H9 (cell line): ENCODE data around the gene PKIB. TPM values are rescaled to one million over a fixed set of nuclear protein-coding genes. Genes with fewer than 3 reads are reported as not detected.

Experiments used
- DNase-seq: peaks from one replicate; pipeline ENCODE4 v3.0.0-alpha.2; 2017
- H2AFZ ChIP-seq: one replicate; pipeline ENCODE4 v1.6.1; 2013; ENCODE audit warnings: mild to moderate bottlenecking, low read length, control low read depth, moderate library complexity
- H2AK5ac ChIP-seq: 2 replicates; pipeline ENCODE4 v1.6.1; 2013; ENCODE audit warnings: low read length, control low read depth, mixed read lengths; ENCODE audit not compliant: insufficient read length
- H2BK120ac ChIP-seq: one replicate; pipeline ENCODE4 v1.6.1; 2013; ENCODE audit warnings: low read depth, mild to moderate bottlenecking, low read length, control low read depth, inconsistent platforms; ENCODE audit not compliant: poor library complexity, severe bottlenecking
- H2BK12ac ChIP-seq: 2 replicates; pipeline ENCODE4 v1.6.1; 2013; ENCODE audit warnings: low read length, control low read depth, mixed read lengths, low read depth; ENCODE audit not compliant: insufficient read length
- H2BK15ac ChIP-seq: 2 replicates; pipeline ENCODE4 v1.6.1; 2013; ENCODE audit warnings: low read depth, low read length, control low read depth
- H2BK20ac ChIP-seq: one replicate; pipeline ENCODE4 v1.6.1; 2013; ENCODE audit warnings: low read depth, mild to moderate bottlenecking, low read length, control low read depth, inconsistent platforms; ENCODE audit not compliant: poor library complexity, severe bottlenecking
- H2BK5ac ChIP-seq: 2 replicates; pipeline ENCODE4 v1.6.1; 2013; ENCODE audit warnings: low read length, control low read depth, mixed read lengths; ENCODE audit not compliant: insufficient read length
- H3K14ac ChIP-seq: 2 replicates; pipeline ENCODE4 v1.6.1; 2013; ENCODE audit warnings: low read length, control low read depth; ENCODE audit not compliant: insufficient read depth
- H3K18ac ChIP-seq: 2 replicates; pipeline ENCODE4 v1.6.1; 2013; ENCODE audit warnings: low read depth, mild to moderate bottlenecking, mixed read lengths, low read length, control low read depth; ENCODE audit not compliant: insufficient read length
- H3K23ac ChIP-seq: 2 replicates; pipeline ENCODE4 v1.6.1; 2013; ENCODE audit warnings: low read length, control low read depth, mixed read lengths, low read depth; ENCODE audit not compliant: insufficient read length
- H3K23me2 ChIP-seq: 2 replicates; pipeline ENCODE4 v1.6.1; 2013; ENCODE audit warnings: low read depth, mild to moderate bottlenecking, mixed read lengths, low read length, control low read depth; ENCODE audit not compliant: insufficient read length, poor library complexity, severe bottlenecking
- H3K27ac ChIP-seq: 2 replicates; pipeline ENCODE4 v1.5.1; 2013; ENCODE audit warnings: low read length, control low read depth, mixed read lengths, low read depth; ENCODE audit not compliant: insufficient read length
- H3K27me3 ChIP-seq: 2 replicates; pipeline ENCODE4 v1.6.1; 2013; ENCODE audit warnings: low read length, control low read depth, inconsistent platforms; ENCODE audit not compliant: insufficient read depth
- H3K4ac ChIP-seq: 2 replicates; pipeline ENCODE4 v1.6.1; 2013; ENCODE audit warnings: low read depth, mild to moderate bottlenecking, control low read depth, inconsistent platforms, low read length, moderate library complexity
- H3K4me1 ChIP-seq: 2 replicates; pipeline ENCODE4 v1.6.1; 2013; ENCODE audit warnings: low read length, control low read depth, inconsistent platforms; ENCODE audit not compliant: insufficient read depth
- H3K4me2 ChIP-seq: 2 replicates; pipeline ENCODE4 v1.6.1; 2013; ENCODE audit warnings: low read length, control low read depth, mixed read lengths; ENCODE audit not compliant: insufficient read length, insufficient read depth
- H3K56ac ChIP-seq: 2 replicates; pipeline ENCODE4 v1.6.1; 2013; ENCODE audit warnings: low read depth, mild to moderate bottlenecking, mixed read lengths, low read length, control low read depth; ENCODE audit not compliant: insufficient read length
- H3K79me1 ChIP-seq: 2 replicates; pipeline ENCODE4 v1.6.1; 2013; ENCODE audit warnings: low read depth, mild to moderate bottlenecking, moderate library complexity, low read length, control low read depth, inconsistent platforms; ENCODE audit not compliant: insufficient read depth, poor library complexity, severe bottlenecking
- H3K79me2 ChIP-seq: 2 replicates; pipeline ENCODE4 v1.6.1; 2013; ENCODE audit warnings: low read length, control low read depth, inconsistent platforms; ENCODE audit not compliant: insufficient read depth
- H3K9ac ChIP-seq: 2 replicates; pipeline ENCODE4 v1.6.1; 2013; ENCODE audit warnings: low read length, control low read depth, mixed read lengths; ENCODE audit not compliant: insufficient read length; ENCODE audit errors: extremely low read depth
- H3K9me3 ChIP-seq: one replicate; pipeline ENCODE4 v1.6.1; 2013; ENCODE audit warnings: low read depth, low read length, inconsistent platforms; ENCODE audit not compliant: control insufficient read depth
- H3T11ph ChIP-seq: one replicate; pipeline ENCODE4 v1.6.1; 2013; ENCODE audit warnings: mild to moderate bottlenecking, low read length, control low read depth, inconsistent platforms
- H4K20me1 ChIP-seq: one replicate; pipeline ENCODE4 v1.6.1; 2013; ENCODE audit not compliant: control insufficient read depth, insufficient read length, insufficient read depth
- H4K5ac ChIP-seq: 2 replicates; pipeline ENCODE4 v1.6.1; 2013; ENCODE audit warnings: low read depth, mild to moderate bottlenecking, mixed read lengths, low read length, control low read depth; ENCODE audit not compliant: insufficient read length
- H4K8ac ChIP-seq: replicated peaks from 2 replicates; pipeline ENCODE4 v1.6.1; 2013; ENCODE audit warnings: low read length, control low read depth, mixed read lengths, low read depth; ENCODE audit not compliant: insufficient read length
- H4K91ac ChIP-seq: 2 replicates; pipeline ENCODE4 v1.6.1; 2013; ENCODE audit warnings: low read depth, mild to moderate bottlenecking, moderate library complexity, mixed read lengths, low read length, control low read depth; ENCODE audit not compliant: insufficient read length
- H3K27ac Mint-ChIP-seq, 3 experiments: 2 replicates in 2 of 3; 3 replicates in 1 of 3; pipeline ENCODE4 v1.8.0; 2020 to 2021; ENCODE audit warnings: mixed read lengths in 3 of 3, mild to moderate bottlenecking in 1 of 3, moderate library complexity in 1 of 3
- H3K27me3 Mint-ChIP-seq: 2 replicates; pipeline ENCODE4 v1.8.0; 2021; ENCODE audit warnings: low read depth, mild to moderate bottlenecking, moderate library complexity, mixed read lengths
- H3K36me3 Mint-ChIP-seq, 3 experiments: 2 replicates in 2 of 3; 3 replicates in 1 of 3; pipeline ENCODE4 v1.8.0; 2020 to 2021; ENCODE audit warnings: low read depth in 3 of 3, mixed read lengths in 3 of 3; ENCODE audit not compliant: insufficient read depth in 1 of 3
- H3K4me1 Mint-ChIP-seq, 2 experiments: 2 replicates each; pipeline ENCODE4 v1.8.0; 2020; ENCODE audit warnings: mixed read lengths in 2 of 2
- H3K4me3 Mint-ChIP-seq, 2 experiments: 2 replicates in 1 of 2; 3 replicates in 1 of 2; pipeline ENCODE4 v1.8.0; 2020 to 2021; ENCODE audit warnings: mild to moderate bottlenecking in 2 of 2, mixed read lengths in 2 of 2, moderate library complexity in 1 of 2
- H3K9me3 Mint-ChIP-seq, 2 experiments: 2 replicates in 1 of 2; 3 replicates in 1 of 2; pipeline ENCODE4 v1.8.0; 2020; ENCODE audit warnings: mild to moderate bottlenecking in 2 of 2, mixed read lengths in 2 of 2, moderate library complexity in 1 of 2
- CTCF ChIP-seq: fragments of 200-600 bp; sonication (generic); conservative IDR thresholded peaks from 3 replicates; pipeline ENCODE4 v1.8.0; 2021; ENCODE audit warnings: antibody characterized with exemption, mild to moderate bottlenecking
- whole genome bisulfite sequencing: extraction: QIAGEN DNeasy Blood & Tissue Kit; methylation state at CpG from one replicate; pipeline ENCODE4 v1.1.7; 2013; ENCODE audit warnings: missing lambda C conversion rate, low lambda C conversion rate, mixed read lengths; ENCODE audit not compliant: insufficient read length; ENCODE audit errors: extremely low coverage; 5-methylcytosine and 5-hydroxymethylcytosine counted together
- total RNA-seq: library from RNA; stranded (reverse); gene quantifications from 2 replicates; pipeline ENCODE4 v1.2.1, GENCODE V29; 2021

PKIB gene
- total RNA-seq, 1 experiment from 2014 or later = 46.5 TPM

GRCh38 chr6:122701666-122702065 is 91.5 kb downstream of the PKIB start:
- H3K23me2 ChIP-seq = no peaks in the 10 kb centered on the region
- DNase-seq = no peak
- H3K18ac ChIP-seq = no peak overlapping the region
- no peak overlapping the region for H2BK12ac ChIP-seq
- H3K27me3 ChIP-seq = no peaks in the 10 kb centered on the region
- H3K27ac ChIP-seq = no peak overlapping the region
- H2BK5ac ChIP-seq = no peak overlapping the region
- H2BK20ac ChIP-seq = no peak overlapping the region
- H3K9me3 ChIP-seq = no peaks in the 10 kb centered on the region
- H3K14ac ChIP-seq = no peak overlapping the region
- no peak overlapping the region for H3T11ph ChIP-seq
- H3K4me1 ChIP-seq = no peaks in the 10 kb centered on the region
- Mint-ChIP-seq H3K27ac (no peak overlapping the region), H3K27me3 (no peaks in the 10 kb centered on the region), H3K36me3 (peaks cover 0 to 3% (median 0%) of the 10 kb centered on the region in 3 experiments; a peak in 3 of 7 replicates), H3K4me1 (peaks cover 0 to 7% of the 10 kb centered on the region in 2 experiments; a peak in 3 of 4 replicates), H3K9me3 (no peaks in the 10 kb centered on the region), H3K4me3 (no peak overlapping the region)
- H3K23ac ChIP-seq = no peak overlapping the region
- WGBS = no CpG with 5 or more reads among the region's 1 CpG
- H4K5ac ChIP-seq = no peak overlapping the region
- H3K4me2 ChIP-seq = no peak overlapping the region
- H2BK120ac ChIP-seq = no peak overlapping the region
- H4K20me1 ChIP-seq = no peaks in the 10 kb centered on the region
- H2AFZ ChIP-seq = no peak overlapping the region
- no peak overlapping the region for H2AK5ac ChIP-seq
- no peaks in the 10 kb centered on the region for H3K79me1 ChIP-seq
- no peak overlapping the region for H3K56ac ChIP-seq
- no peak overlapping the region for H3K4ac ChIP-seq
- no peak overlapping the region for H3K9ac ChIP-seq
- no peak overlapping the region for H4K8ac ChIP-seq
- no peak overlapping the region for H4K91ac ChIP-seq
- H3K79me2 ChIP-seq = no peaks in the 10 kb centered on the region
- no peak for TF ChIP-seq CTCF
- H2BK15ac ChIP-seq = no peak overlapping the region
